Epithelial cell of esophagus (primary cell): ENCODE measurements around the gene CENPP.

Experiments
- DNase-seq: peaks from one replicate; pipeline ENCODE4 v3.0.0; 2010; ENCODE audit warnings: low read depth
- H3K4me3 ChIP-seq: 2 replicates; pipeline ENCODE4 v1.5.1; 2011; ENCODE audit warnings: mild to moderate bottlenecking, low read length, control low read depth
- TF ChIP-seq, protein P1 (sequence below): IDR thresholded peaks from 2 replicates; pipeline ENCODE4 v1.5.1; 2011; ENCODE audit warnings: low read depth, mild to moderate bottlenecking, low read length, control low read depth, inconsistent platforms; ENCODE audit not compliant: insufficient read depth; ENCODE audit errors: missing control alignments

CENPP gene

DNA sequence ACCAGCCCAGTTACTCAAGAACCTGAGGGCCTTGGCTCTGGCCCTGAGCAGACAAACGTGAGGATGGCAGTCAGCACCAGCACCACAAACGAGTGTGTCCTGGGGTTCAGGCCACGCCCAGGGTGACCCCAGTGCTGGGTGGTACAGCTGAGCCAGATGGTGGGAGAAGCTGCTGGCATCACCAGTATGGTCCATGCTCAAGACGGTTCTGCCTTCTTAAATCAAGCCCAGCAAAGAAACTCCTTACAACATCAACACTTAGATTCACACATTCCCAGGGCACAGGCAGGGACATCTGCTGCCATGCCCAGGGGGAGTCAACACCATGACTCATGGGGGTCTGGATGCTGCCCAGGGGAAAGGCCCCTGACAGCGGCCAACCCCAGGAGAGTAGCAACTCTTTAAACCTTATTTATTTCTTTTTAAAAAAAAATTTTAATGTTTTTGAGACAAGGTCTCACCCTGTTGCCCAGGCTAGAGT lies 312.9 kb downstream of the CENPP start:
- TF ChIP-seq, protein P1, sequence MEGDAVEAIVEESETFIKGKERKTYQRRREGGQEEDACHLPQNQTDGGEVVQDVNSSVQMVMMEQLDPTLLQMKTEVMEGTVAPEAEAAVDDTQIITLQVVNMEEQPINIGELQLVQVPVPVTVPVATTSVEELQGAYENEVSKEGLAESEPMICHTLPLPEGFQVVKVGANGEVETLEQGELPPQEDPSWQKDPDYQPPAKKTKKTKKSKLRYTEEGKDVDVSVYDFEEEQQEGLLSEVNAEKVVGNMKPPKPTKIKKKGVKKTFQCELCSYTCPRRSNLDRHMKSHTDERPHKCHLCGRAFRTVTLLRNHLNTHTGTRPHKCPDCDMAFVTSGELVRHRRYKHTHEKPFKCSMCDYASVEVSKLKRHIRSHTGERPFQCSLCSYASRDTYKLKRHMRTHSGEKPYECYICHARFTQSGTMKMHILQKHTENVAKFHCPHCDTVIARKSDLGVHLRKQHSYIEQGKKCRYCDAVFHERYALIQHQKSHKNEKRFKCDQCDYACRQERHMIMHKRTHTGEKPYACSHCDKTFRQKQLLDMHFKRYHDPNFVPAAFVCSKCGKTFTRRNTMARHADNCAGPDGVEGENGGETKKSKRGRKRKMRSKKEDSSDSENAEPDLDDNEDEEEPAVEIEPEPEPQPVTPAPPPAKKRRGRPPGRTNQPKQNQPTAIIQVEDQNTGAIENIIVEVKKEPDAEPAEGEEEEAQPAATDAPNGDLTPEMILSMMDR: no peak
- H3K4me3 ChIP-seq: no peak overlapping the region
- DNase-seq: no peak

DNA sequence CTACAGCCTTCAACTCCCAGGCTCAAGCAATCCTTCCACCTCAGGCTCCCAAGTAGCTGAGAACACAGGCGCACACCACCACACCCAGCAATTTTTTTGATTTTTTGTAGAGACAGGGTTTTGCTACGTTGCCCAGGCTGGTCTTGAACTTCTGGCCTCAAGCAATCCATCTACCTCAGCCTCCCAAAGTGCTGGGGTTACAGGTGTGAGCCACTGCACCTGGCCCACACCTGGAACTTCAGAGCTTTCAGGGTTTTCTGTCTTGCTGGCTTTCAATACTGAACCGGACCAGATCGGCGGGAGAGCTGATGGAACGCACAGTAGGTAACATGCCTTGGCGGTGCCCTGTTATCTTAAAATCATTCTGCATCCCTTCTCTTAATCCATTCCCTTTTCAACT lies 313.4 kb downstream of the CENPP start:
- no peak for DNase-seq
- TF ChIP-seq, protein P1: no peak
- no peak overlapping the region for H3K4me3 ChIP-seq

DNA sequence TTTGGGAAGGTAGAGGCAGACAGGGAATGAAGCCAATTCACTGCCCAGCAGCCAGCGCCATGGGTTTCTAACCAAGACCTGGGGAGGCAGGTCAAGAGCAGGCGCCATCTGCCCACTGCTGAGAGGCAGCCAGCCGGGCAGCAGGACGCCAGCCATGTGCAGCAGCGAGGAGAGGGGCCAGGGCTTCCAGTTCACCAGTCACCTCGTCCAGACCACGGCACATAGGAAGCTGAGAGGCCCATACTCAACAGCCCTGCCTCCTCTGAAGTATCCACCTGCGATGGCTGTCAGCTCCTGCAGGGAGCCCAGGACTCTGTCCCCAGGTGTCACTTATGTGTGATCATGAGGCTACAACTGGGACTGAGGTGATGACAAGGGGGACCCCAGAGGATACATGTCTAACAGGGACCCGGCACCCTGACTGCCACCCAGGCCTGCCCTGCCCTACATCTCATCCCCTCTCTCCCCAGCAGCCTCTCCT lies 314.1 kb downstream of the CENPP start:
- TF ChIP-seq, protein P1: no peak
- DNase-seq: no peak
- no peak overlapping the region for H3K4me3 ChIP-seq

DNA sequence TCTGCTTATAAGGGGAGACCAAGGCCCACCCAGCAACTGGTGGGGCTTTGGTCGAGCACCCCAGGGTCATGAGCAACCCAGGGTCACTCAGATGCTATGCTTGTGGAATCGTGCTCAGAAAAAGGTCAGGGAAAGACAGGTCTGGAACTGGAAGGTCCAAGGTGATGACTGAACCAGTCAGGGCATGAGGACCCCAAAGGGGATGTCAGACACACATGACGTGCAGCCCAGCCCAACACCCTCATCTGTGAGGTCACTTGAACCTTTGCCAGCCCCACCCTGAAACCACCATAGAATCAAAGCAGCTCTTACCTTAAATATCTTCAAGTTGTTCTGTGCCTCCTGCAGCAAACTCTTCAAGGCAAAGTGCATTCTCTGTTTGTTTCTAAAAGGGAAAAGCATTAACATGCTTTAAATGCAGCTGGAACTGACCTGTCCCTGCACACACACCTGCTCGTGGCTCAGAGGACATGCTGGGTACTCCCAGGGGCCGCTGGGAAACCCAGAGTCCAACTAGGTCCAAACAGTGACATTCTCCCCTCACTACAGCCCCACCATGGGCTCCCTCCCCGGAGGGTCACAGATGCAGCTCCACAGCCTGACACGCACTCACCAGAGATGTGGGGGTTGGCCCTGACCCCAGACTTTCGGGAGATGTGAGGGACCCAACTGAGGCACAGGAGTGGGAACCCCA lies 314.8 kb downstream of the CENPP start:
- H3K4me3 ChIP-seq: no peak overlapping the region
- DNase-seq: no peak
- TF ChIP-seq, protein P1: no peak

DNA sequence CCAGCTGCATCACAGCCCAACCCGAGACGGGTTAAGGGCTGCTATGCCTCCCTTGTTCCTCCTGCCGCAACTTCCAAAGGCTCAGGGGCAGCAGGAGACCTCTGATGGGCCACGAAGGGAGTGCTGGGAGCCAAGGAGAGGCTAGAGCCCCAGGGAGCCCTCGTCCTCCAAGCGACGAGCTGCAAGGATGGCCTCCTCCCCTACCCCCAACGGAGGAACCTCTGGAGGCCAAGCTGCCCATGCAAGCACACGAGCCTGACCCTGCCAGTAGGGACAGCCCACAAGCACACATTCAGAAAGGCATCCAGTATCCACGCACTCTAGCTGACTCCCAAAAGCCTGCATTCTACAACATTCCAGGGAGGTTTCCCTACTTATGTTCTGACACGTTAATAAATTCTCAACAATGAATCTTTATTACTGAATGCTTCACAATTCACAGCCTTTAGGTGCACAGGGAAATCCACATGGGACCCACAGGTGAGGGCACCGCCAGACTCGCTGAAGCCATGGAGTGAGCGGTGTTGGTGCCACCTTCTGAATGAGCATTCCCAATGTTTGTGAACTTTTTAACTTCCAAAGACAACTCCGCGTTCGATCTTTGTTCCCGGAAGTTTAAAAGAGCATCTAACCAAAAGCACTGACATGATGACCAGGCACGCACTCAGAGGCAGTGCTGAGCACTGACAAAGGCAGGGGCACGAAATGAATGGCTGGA lies 315.5 kb downstream of the CENPP start:
- H3K4me3 ChIP-seq: no peak overlapping the region
- DNase-seq: no peak
- TF ChIP-seq, protein P1: no peak

DNA sequence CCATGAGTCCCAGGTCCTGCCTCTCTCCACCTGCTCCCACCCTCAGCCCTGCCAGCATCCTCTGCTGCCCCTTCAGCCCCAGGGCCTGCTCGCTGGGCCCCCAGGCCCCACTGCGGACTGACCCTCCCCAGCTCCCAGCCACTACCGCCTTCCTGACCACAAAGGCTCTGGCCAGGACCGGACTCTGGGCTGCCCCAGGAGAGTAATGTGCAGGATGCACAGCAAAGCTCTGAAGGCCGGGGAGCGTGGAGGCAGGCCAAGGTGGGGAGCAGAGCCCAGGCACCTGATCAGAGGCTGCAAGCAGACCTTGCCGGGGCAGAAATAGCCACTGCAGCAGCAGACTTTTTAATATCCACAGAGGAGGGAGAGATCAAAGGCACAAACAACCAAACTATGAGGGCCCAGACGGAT lies 316.3 kb downstream of the CENPP start:
- TF ChIP-seq, protein P1: no peak
- H3K4me3 ChIP-seq: no peak overlapping the region
- no peak for DNase-seq
